ENCODE results near the gene C1orf21.

The C1orf21 gene

GRCh38 chr1:184449916-184450315 lies 63.1 kb downstream of the C1orf21 start:
- no peak for DNase-seq (ENCODE audit: low spot score)

GRCh38 chr1:184455786-184456185 lies 69.0 kb downstream of the C1orf21 start:
- no peak for DNase-seq (ENCODE audit: low spot score)

DNA sequence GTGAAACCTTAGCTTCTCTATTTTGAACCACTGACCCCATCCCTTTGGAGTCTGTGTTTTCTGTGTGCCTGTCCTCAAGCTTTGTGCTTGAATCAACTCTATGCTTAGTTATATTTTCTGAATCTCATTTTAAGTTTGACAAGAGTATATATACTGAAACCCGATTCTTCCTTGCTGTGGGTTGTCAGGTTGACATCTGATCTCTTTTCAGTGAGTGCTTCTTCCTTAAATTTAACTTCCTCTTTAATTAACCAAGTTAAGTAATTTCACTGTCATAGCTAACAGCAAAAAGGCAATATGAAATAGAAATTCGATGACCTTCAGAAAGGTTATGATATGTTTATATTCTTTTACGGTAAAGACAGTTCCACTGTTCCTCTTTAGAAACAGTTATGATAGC lies 69.4 kb downstream of the C1orf21 start:
- DNase-seq (ENCODE audit: low spot score): no peak

DNA sequence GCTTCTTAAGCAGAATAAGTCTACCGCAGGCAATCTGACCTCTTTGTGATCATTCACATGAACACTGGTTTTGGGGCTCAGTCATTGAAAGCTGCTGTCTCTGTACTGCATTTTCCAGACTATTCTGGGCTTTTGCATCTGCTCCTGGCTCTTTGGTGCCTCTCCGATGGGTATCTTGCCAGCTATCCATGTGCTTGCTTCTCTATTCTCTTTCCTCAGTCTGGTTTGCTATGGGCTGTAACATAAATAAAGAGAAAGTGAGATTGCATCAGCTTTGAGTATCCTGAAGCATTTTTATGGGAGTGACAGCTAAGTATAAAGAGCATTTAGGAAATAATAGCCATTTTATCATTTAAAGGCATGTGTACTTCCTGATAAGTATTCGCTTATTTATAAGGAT lies 70.7 kb downstream of the C1orf21 start:
- DNase-seq (ENCODE audit: low spot score): no peak

DNA sequence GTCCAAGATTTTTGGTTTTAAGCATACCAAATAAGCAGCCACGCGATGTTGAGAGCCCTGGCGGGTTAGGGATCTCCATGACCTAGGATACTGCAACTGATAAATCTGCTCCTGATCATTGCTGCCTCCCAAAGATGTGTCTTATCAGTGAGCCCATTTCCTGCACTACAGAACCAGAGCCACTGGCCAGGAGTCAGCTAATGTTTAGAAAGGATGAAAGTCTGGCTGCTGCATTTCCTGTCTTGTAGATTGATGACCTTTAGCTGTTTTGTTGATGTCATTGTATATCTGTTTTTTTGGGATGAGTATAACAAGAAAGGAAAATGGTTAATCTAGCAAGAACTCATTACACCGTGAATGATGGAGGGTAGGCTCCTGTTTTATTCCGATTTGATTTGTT lies 74.5 kb downstream of the C1orf21 start:
- no peak for DNase-seq (ENCODE audit: low spot score)

GRCh38 chr1:184462155-184462554 lies 75.3 kb downstream of the C1orf21 start:
- no peak for DNase-seq (ENCODE audit: low spot score)

DNA sequence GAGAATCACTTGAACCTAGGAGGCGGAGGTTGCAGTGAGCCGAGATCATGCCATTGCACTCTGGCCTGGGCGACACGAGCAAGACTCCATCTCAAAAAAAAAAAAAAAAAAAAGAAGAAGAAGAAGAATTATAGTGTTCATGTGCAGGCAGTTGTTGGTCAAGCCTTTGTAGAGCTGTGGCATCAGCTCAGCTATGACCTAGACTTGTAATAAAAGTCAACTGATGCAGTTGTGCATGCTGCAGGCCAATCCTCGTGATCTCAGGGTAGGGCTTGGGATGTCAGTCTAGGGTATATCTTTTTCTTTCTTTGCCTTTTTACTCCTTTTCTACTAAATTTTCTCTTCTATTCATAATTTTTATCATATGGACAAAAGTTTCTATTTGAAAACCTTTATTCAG lies 76.2 kb downstream of the C1orf21 start:
- no peak for DNase-seq (ENCODE audit: low spot score)

GRCh38 chr1:184463680-184464079 lies 76.9 kb downstream of the C1orf21 start:
- DNase-seq (ENCODE audit: low spot score): no peak

DNA sequence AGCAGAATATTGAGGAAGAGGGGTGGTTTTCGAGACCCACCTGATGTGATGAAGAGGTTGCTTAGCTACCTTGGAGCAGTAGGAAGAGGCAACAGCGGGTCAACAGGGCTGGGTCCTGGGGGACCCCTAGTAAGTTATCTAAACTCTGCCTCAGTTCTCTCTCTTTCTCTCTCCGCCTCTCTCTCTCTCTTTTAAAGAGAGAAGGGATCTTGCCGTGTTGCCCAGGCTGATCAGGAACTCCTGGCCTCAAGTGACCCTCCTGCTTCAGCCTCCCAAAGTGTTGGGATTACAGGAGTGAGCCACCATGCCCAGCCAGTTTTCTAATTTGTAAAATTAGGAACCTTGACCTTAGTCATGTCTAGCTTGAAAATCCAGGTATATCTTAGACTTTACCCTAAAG lies 77.9 kb downstream of the C1orf21 start:
- no peak for DNase-seq (ENCODE audit: low spot score)

DNA sequence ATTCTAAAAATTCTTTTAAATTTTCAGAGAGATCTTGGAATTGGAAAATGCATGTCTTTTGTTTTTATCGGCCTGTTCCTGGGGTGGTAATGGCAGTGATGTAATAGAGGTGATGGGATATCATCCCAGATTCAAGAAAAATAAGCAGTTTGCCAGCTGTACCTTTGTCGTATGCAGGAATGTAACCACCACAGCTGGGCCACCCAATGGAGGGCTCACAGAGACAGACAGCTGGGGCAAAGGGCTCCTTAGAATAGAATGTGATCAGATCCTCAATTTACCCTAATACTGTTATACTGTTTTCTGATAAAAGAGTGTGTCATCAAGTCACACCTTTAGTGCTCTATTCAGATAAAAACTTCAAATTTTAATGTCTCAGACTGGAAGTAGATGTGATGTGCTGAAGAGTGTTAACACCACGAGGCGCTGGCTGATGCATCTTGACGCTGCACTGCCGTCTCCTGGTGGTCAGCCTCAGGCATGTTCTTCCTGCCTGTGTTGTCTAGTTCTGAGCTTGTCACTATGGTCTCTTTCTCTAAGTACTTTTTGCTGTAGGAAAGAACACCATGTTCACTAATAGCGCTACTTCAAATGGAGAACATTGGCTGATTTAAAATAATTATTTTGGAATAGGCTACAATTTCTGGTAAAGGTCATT lies 78.8 kb downstream of the C1orf21 start:
- DNase-seq (ENCODE audit: low spot score): peak; percentile 9

DNA sequence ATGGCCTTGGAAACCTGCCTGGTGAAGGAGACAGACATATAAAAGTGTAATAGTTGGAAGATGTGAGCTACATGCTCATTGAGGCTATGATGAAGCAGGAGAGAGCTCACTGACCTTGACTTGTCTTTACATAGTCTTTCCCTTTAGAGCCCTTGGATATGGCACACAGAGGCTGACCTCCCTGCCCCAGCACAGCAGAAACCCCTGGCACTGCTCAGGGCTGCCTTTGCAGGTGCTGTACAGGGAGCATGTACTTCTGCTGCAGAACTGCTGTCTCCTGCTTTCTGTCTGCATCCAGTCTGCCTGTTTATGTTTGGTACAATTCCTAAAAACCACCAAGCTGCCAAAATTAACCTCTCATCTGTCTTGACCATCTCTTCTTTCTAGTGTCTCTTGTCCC lies 80.5 kb downstream of the C1orf21 start:
- no peak for DNase-seq (ENCODE audit: low spot score)

GRCh38 chr1:184469396-184469795 lies 82.6 kb downstream of the C1orf21 start:
- DNase-seq (ENCODE audit: low spot score): no peak

DNA sequence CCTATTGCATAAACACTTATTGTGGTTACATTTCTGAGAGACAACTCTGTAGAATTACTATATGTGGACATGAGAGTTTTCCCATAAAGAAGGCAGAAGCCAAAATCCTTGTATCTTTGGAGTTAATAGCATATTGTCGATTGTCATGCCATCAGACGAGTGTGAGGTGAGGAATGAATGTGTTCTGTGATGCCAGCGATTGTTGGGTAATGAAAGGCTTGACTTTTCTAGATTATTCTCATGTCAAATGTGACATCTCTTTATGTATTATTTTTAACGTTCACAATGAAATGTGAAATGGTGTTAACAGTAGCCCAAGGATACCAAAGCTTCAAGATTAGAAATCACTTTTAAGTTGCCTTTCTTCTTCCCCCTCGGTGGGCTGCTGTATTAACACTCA lies 84.9 kb downstream of the C1orf21 start:
- no peak for DNase-seq (ENCODE audit: low spot score)

DNA sequence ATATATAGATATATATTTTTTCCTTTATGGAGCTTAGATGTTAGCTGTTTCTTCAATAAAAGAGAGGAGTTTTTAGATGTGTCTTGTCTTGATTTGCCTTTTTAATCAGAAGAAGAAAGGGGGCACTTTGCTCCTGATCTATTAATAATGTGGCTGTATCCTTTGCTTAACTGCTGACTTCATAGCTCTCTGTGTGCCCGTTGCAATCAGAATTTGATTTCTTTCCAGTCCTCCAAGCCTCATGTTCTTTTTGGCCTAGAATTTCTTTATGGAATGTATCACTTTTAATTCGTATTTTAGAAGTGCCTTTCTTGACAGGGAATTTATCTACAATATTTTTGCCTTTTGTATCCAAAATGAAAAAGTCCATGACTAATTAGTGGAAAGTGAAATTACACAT lies 85.3 kb downstream of the C1orf21 start:
- no peak for DNase-seq (ENCODE audit: low spot score)

DNA sequence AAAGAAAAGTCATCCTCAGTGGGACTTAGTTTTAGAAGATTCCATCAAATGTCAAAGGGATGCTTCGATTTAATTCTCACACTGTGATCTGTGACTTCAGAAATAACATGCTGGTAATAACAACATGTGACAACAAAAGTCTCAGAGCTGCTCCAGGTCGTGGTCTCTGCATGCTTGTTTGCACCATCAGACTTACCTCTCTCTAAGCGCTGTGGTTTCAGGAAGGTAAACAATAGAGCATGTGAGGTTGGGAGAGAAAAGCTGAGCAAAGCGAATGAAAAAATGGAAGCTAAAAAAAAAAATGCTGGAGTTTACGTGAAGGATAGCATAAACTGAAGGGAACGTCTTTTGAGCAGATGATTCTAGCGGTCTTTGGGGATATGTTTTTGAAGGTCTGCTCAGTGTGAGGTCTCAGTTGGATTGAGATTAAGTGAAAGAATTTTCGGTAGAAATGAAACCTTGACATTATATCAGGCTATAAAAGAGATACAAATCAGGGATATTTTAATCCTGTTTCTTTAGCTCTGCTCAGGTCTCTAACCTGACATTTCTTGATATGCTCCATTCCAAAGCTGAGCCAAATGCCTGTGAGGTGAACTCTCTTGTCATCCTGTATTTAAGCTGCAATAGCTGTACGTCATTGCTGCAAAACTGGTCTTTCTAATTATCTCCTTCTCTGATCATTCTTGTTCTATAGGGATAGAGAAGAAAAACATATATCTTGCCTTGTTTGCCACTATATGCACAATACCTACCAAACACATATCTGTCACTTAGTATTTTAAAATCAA lies 86.5 kb downstream of the C1orf21 start:
- DNase-seq (ENCODE audit: low spot score): no peak

DNA sequence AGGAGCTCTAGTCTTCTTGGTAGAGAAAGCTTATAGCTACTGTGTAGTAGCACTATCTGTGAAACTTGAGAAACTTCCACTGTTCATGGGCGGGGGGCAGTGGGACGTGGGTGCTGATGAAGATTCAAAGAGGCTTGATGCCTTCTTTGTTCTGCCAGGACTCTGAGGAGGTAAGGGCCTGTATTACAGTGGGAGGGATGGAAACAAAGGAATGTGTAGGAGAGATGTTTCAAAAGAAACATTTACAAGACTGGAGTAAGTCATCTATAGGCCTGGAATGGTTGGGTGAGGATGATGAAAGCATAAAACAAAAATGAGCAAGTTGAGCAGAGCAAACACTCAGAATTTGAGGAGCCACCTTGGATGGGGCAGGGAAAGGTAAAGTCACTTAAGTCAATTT lies 89.4 kb downstream of the C1orf21 start:
- no peak for DNase-seq (ENCODE audit: low spot score)

- DNase-seq (ENCODE audit: low spot score): no peak
Observed at GRCh38 chr1:184479435-184480167, 92.8 kb downstream of the C1orf21 start.

DNA sequence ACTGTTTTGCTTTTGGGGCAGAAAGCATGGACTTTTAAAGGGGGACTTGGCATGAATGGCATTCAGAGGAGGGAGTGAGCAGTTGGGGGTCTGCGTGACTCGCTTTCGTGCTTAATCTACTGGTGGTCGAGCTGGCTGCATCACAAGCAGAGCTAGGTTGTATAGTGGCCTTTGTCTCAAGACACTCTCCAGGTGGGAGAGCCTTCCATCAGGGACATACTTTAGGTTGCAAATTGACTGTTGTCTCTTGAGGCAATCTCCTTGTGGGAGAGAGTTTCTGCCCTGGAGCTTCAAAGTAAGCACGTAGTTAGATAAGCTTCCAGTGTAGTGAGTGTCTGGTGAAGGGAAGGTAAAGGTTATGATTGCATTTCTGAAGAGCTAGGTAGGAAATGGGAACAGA lies 93.9 kb downstream of the C1orf21 start:
- no peak for DNase-seq (ENCODE audit: low spot score)

DNA sequence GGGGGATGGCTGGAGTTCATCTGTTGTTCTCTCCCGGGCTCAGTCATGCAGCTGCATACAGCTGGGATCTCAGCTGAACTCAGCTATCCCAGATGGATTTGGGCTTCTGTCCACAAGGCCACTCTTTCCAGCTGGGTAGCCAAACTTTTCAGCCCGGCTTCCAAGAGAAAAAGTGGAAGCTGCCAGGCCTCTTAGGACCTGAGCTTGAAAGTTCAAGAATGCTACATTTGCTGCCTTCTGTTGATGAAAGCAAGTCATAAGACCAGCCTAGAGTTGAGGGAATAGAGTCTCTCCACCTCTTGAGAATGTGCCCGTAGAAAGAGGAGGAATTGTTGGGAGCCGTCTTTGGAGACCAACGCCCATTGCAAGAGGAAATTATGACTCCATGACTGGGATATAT lies 95.3 kb downstream of the C1orf21 start:
- DNase-seq (ENCODE audit: low spot score): no peak

GRCh38 chr1:184483101-184483683 lies 96.4 kb downstream of the C1orf21 start:
- no peak for DNase-seq (ENCODE audit: low spot score)

DNA sequence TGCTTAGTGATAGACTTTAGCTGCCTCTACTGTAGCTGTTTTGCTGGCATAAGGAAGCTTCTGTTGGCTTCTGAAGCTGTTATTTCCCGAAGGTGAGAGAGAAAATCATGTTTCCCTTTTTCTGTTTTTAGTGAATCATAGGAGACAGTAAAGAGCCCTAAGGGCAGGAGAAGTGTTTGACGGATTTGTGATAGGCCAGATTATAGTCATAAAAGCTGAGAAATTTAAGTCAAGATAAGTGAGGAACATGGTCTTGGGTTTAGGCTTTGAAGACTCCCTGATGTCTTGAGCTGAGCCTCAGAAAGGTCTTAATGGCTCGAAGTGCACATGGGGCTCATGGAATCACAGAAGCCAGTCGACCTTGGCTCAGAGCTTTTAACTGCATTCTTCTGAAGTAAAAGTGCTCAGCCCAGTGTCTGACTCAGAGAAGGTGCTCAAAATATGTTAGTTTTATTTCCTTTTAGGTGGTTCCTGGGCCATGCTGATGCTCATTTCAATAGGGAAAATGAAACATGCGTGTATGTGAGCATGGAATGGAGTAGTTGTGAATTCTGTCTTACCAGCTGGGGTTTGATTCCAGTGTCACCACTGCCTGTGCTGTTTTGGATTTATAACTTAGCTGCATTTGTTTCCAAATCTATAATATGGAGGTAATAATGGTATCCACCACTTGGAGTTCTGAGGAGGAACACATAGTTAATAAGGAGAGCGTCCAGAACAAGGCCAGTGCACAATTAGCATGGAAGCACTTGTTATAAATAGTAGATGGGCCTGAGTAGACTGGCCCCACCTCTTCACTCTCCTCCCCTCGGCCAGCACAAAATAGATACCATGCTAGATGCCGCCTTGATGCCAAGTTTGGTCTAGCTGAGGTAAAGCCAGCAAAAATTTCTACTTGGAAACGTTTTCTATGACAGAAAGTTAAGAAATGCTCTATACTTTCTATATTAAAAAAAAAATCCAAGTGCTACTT lies 99.2 kb downstream of the C1orf21 start:
- no peak for DNase-seq (ENCODE audit: low spot score)
